ENCODE data around the gene ARMC10.

GRCh38 chr7:103143868-103144267 lies 68.9 kb downstream of the ARMC10 start:
- TF ChIP-seq CTCF (IDR thresholded peaks at IDR 0.05; ENCODE audit: low read length) = no peak
- no peak for TF ChIP-seq EZH2 (IDR thresholded peaks at IDR 0.05; ENCODE audit: borderline replicate concordance, low read length)
